B cell (primary cell): ENCODE data around the gene GARS1. TPM values are rescaled to one million over a fixed set of nuclear protein-coding genes. Genes with fewer than 3 reads are reported as not detected.

Experiments used
- ATAC-seq: fragments of 200-7000 bp; cut with Tn5 transposase; one replicate; pipeline ENCODE4 v1.10.0; 2021; ENCODE audit warnings: low read depth, mild to moderate bottlenecking, moderate number of reproducible peaks, moderate library complexity
- CTCF ChIA-PET: fragments of 350-600 bp; sonication (Branson Sonifier 250); formaldehyde crosslinking; loops from one replicate; lab custom pipeline; 2021; ENCODE audit warnings: antibody characterized with exemption, inconsistent platforms; lab: Charles Lee
- POLR2A ChIA-PET: fragments of 350-600 bp; sonication (Branson Sonifier 250); formaldehyde crosslinking; loops from one replicate; lab custom pipeline; 2021; ENCODE audit warnings: antibody characterized with exemption; lab: Charles Lee
- DNase-seq: peaks from one replicate; pipeline ENCODE4 v3.0.0; 2013
- H2AFZ ChIP-seq: 2 replicates; pipeline ENCODE4 v1.6.1; 2012; ENCODE audit warnings: mild to moderate bottlenecking, low read depth, low read length; ENCODE audit not compliant: insufficient read depth, poor library complexity, severe bottlenecking
- H3K27ac ChIP-seq, 2 donors: 1 replicate in 1 of 2; 2 replicates in 1 of 2; pipeline ENCODE4 v1.5.1; 2012 to 2013; ENCODE audit warnings: low read length in 2 of 2, mild to moderate bottlenecking in 2 of 2, moderate library complexity in 1 of 2
- H3K27me3 ChIP-seq, 4 experiments: fragments of 200-600 bp in 1 of 4; sonication (generic) in 1 of 4; replicated peaks in 1 of 4; 1 replicate in 2 of 4; 2 replicates in 2 of 4; pipeline versions ENCODE4 v1.6.1 to v1.7.0; 2013 to 2016; ENCODE audit warnings: low read length in 3 of 4, mild to moderate bottlenecking in 2 of 4, mixed read lengths in 1 of 4, moderate library complexity in 1 of 4; ENCODE audit not compliant: insufficient read depth in 4 of 4, control insufficient read depth in 3 of 4; ENCODE audit errors: control extremely low read depth in 1 of 4
- H3K36me3 ChIP-seq, 2 experiments: replicated peaks in 1 of 2; 1 replicate in 1 of 2; 2 replicates in 1 of 2; pipeline versions ENCODE4 v1.6.1 to v1.7.1; 2013; ENCODE audit warnings: low read length in 1 of 2; ENCODE audit not compliant: insufficient read depth in 2 of 2, control insufficient read depth in 1 of 2; ENCODE audit errors: control extremely low read depth in 1 of 2, extremely low read depth in 1 of 2
- H3K4me1 ChIP-seq, 2 donors: fragments of 200-600 bp in 1 of 2; sonication (generic) in 1 of 2; 1 replicate in 1 of 2; 2 replicates in 1 of 2; pipeline versions ENCODE4 v1.5.1 to v1.6.1; 2013 to 2017; ENCODE audit warnings: low read length in 2 of 2; ENCODE audit not compliant: control insufficient read depth in 2 of 2, insufficient read depth in 2 of 2
- H3K4me2 ChIP-seq: replicated peaks from 2 replicates; pipeline ENCODE3; 2012; ENCODE audit warnings: mild to moderate bottlenecking, low read depth, low read length; ENCODE audit not compliant: poor library complexity, severe bottlenecking
- H3K4me3 ChIP-seq, 5 experiments: fragments of 200-600 bp in 1 of 5; sonication (generic) in 1 of 5; 1 replicate in 3 of 5; 2 replicates in 2 of 5; pipeline versions ENCODE4 v1.5.1 to v1.7.0; 2011 to 2016; ENCODE audit warnings: low read length in 4 of 5, mild to moderate bottlenecking in 4 of 5, low read depth in 2 of 5, control low read depth in 1 of 5, moderate library complexity in 1 of 5; ENCODE audit not compliant: insufficient read depth in 1 of 5; ENCODE audit errors: control extremely low read depth in 1 of 5, extremely low read depth in 1 of 5
- H3K79me2 ChIP-seq: fragments of 200-600 bp; sonication (generic); one replicate; pipeline ENCODE4 v1.6.0; 2016; ENCODE audit warnings: low read length; ENCODE audit not compliant: control insufficient read depth, insufficient read depth
- H3K9ac ChIP-seq: fragments of 200-600 bp; sonication (generic); 2 replicates; pipeline ENCODE4 v1.6.1; 2017; ENCODE audit warnings: mild to moderate bottlenecking, low read length, moderate library complexity
- H3K9me3 ChIP-seq, 3 donors: one replicate each; pipeline versions ENCODE4 v1.6.1 to v1.7.1; 2013; ENCODE audit warnings: low read length in 2 of 3; ENCODE audit not compliant: control insufficient read depth in 2 of 3, insufficient read depth in 1 of 3; ENCODE audit errors: control extremely low read depth in 1 of 3
- H4K20me1 ChIP-seq: 2 replicates; pipeline ENCODE4 v1.6.0; 2012; ENCODE audit warnings: mild to moderate bottlenecking, low read length; ENCODE audit not compliant: insufficient read depth, control insufficient read depth, poor library complexity, severe bottlenecking
- H3K27ac Mint-ChIP-seq: one replicate; pipeline ENCODE4 v1.8.0; 2021; ENCODE audit warnings: mixed read lengths
- H3K27me3 Mint-ChIP-seq: one replicate; pipeline ENCODE4 v1.8.0; 2021; ENCODE audit warnings: mixed read lengths
- H3K4me1 Mint-ChIP-seq: one replicate; pipeline ENCODE4 v1.8.0; 2021; ENCODE audit warnings: mixed read lengths
- H3K4me3 Mint-ChIP-seq: one replicate; pipeline ENCODE4 v1.8.0; 2021; ENCODE audit warnings: mixed read lengths
- H3K9me3 Mint-ChIP-seq: one replicate; pipeline ENCODE4 v1.8.0; 2022; ENCODE audit warnings: mixed read lengths; ENCODE audit not compliant: insufficient read depth
- EZH2 ChIP-seq: IDR thresholded peaks from 2 replicates; pipeline ENCODE4 v1.6.1; 2012; ENCODE audit warnings: borderline replicate concordance, low read depth, mild to moderate bottlenecking, moderate library complexity, low read length; ENCODE audit not compliant: insufficient read depth, poor library complexity, severe bottlenecking
- WGBS: methylation state at CpG from one replicate; pipeline ENCODE4 v1.1.5; 2013; ENCODE audit warnings: missing lambda C conversion rate; ENCODE audit not compliant: insufficient coverage; 5-methylcytosine and 5-hydroxymethylcytosine counted together
- intact Hi-C: fragments of 100-400 bp; cut with micrococcal nuclease; formaldehyde crosslinking; loops from one replicate; pipeline ENCODE4 v1.10.0; 2022
- polyA plus RNA-seq: library from polyadenylated mRNA; depleted of rRNA; stranded (reverse); fragments of >200 nt; gene quantifications from 2 replicates; pipeline ENCODE4 v1.2.3, GENCODE V29; 2012
- total RNA-seq, 2 donors: library from RNA; stranded (reverse); fragments of 120-200 nt in 1 of 2; gene quantifications; 1 replicate in 1 of 2; 2 replicates in 1 of 2; pipeline versions ENCODE4 v1.2.3 to v1.2.4, GENCODE V29; 2013 to 2022
- TF ChIP-seq, protein P1 (sequence below): fragments of 200-600 bp; IDR thresholded peaks from one replicate; pipeline ENCODE4 v1.8.0; 2022; ENCODE audit warnings: antibody characterized with exemption, mild to moderate bottlenecking

GARS1 gene
- total and polyA plus RNA-seq, 2 donors (not counting 1 experiment from before 2014, with no cell fraction given), result 54.9 to 61.7 TPM

DNA sequence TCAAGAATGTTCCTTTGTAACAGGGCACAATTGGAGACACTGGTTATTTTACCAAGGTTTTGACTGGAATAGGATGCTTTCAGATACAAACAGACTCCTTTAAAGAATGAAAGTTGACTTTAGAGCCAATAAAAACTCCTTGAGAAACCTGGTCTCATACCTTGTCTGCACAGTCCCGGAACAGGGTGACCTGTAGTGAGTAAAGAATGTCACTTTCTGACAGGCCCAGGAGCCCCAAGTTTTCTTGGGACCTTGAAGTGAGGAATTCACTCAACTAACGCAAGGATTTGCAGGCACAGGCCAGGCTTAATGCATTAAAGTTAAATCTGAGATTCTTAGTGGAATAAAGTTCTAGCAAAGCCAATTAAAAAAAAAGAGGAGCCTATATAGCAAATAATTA, 11.5 kb upstream of the GARS1 start:
- Histone ChIP-seq H3K36me3 (peaks cover 7 to 61% of the 10 kb centered on the region in 2 experiments), H3K4me2 (no peak overlapping the region), H3K9ac (no peak overlapping the region), H3K27me3 (no peaks in the 10 kb centered on the region), H3K4me3 (no peak overlapping the region), H3K9me3 (peaks cover 0 to 4% (median 2%) of the 10 kb centered on the region in 3 donors), H3K27ac (no peak overlapping the region), H3K79me2 (peaks cover 25% of the 10 kb centered on the region), H3K4me1 (no peaks in the 10 kb centered on the region), H2AFZ (no peak overlapping the region), H4K20me1 (no peaks in the 10 kb centered on the region)
- 100% methylated on average over 1 of the region's 2 CpGs for WGBS
- intact Hi-C loops, result no loop called here
- H3K4me3 Mint-ChIP-seq, result no peak overlapping the region
- ATAC-seq (no peak), DNase-seq (no peak)
- no peaks in the 10 kb centered on the region for H3K27me3 Mint-ChIP-seq
- no peaks in the 10 kb centered on the region for H3K4me1 Mint-ChIP-seq
- no peak overlapping the region for H3K27ac Mint-ChIP-seq
- ChIA-PET CTCF (no interaction called here), POLR2A (no interaction called here)
- TF ChIP-seq, protein P1, sequence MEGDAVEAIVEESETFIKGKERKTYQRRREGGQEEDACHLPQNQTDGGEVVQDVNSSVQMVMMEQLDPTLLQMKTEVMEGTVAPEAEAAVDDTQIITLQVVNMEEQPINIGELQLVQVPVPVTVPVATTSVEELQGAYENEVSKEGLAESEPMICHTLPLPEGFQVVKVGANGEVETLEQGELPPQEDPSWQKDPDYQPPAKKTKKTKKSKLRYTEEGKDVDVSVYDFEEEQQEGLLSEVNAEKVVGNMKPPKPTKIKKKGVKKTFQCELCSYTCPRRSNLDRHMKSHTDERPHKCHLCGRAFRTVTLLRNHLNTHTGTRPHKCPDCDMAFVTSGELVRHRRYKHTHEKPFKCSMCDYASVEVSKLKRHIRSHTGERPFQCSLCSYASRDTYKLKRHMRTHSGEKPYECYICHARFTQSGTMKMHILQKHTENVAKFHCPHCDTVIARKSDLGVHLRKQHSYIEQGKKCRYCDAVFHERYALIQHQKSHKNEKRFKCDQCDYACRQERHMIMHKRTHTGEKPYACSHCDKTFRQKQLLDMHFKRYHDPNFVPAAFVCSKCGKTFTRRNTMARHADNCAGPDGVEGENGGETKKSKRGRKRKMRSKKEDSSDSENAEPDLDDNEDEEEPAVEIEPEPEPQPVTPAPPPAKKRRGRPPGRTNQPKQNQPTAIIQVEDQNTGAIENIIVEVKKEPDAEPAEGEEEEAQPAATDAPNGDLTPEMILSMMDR, result no peak
- TF ChIP-seq EZH2, result no peak
- no peaks in the 10 kb centered on the region for H3K9me3 Mint-ChIP-seq

DNA sequence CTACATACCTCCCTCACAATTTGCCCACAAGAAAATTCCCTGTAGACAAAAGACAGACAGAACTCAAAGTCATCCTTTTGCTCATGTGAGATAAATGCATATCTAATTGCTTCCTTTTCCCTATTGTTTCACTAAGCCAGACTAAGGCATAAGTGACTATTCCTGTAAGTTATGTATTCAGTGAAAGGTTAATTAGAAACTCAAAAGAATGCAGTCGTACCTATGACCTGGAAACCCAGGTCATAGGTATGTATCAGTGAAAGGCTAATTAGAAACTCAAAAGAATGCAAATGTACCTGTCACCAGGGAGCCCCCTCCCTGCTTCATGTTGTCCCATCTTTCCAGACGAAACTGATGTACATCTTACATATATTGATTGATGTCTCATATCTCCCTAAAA, 10.3 kb upstream of the GARS1 start:
- Mint-ChIP-seq H3K4me3 (no peak overlapping the region), H3K27ac (no peak overlapping the region), H3K27me3 (no peaks in the 10 kb centered on the region), H3K4me1 (no peaks in the 10 kb centered on the region), H3K9me3 (no peaks in the 10 kb centered on the region)
- H3K9ac ChIP-seq, result no peak overlapping the region
- ChIA-PET CTCF (no interaction called here), POLR2A (no interaction called here)
- intact Hi-C loops, result no loop called here
- no peak overlapping the region for H2AFZ ChIP-seq
- no peak overlapping the region for H3K27ac ChIP-seq
- H3K79me2 ChIP-seq, result peaks cover 36% of the 10 kb centered on the region
- ATAC-seq (no peak), DNase-seq (no peak)
- TF ChIP-seq, protein P1, result no peak
- no peak for TF ChIP-seq EZH2
- H3K9me3 ChIP-seq, result peaks cover 0 to 4% (median 2%) of the 10 kb centered on the region in 3 donors
- H3K4me3 ChIP-seq, result no peak overlapping the region
- no peaks in the 10 kb centered on the region for H4K20me1 ChIP-seq
- peaks cover 7 to 48% of the 10 kb centered on the region in 2 experiments for H3K36me3 ChIP-seq
- no peaks in the 10 kb centered on the region for H3K4me1 ChIP-seq
- H3K4me2 ChIP-seq, result no peak overlapping the region
- WGBS, result 100% methylated on average over 1 of the region's 2 CpGs
- no peaks in the 10 kb centered on the region for H3K27me3 ChIP-seq
